Measurements from ENCODE around the gene POLD3.
A peak's percentile ranks its signal among the peaks of the same experiment; 100 is the strongest.

The POLD3 gene

GRCh38 chr11:74671520-74672196 lies 79.3 kb downstream of the POLD3 start:
- TF ChIP-seq SIN3A (IDR thresholded peaks at IDR 0.05; ENCODE audit: borderline replicate concordance, insufficient read depth, low read length): no peak
- no peak for TF ChIP-seq FOXP2 (optimal IDR thresholded peaks at IDR 0.05; ENCODE audit: borderline replicate concordance, extremely low read depth, extremely low read length, insufficient read depth)
- TF ChIP-seq, protein P1, sequence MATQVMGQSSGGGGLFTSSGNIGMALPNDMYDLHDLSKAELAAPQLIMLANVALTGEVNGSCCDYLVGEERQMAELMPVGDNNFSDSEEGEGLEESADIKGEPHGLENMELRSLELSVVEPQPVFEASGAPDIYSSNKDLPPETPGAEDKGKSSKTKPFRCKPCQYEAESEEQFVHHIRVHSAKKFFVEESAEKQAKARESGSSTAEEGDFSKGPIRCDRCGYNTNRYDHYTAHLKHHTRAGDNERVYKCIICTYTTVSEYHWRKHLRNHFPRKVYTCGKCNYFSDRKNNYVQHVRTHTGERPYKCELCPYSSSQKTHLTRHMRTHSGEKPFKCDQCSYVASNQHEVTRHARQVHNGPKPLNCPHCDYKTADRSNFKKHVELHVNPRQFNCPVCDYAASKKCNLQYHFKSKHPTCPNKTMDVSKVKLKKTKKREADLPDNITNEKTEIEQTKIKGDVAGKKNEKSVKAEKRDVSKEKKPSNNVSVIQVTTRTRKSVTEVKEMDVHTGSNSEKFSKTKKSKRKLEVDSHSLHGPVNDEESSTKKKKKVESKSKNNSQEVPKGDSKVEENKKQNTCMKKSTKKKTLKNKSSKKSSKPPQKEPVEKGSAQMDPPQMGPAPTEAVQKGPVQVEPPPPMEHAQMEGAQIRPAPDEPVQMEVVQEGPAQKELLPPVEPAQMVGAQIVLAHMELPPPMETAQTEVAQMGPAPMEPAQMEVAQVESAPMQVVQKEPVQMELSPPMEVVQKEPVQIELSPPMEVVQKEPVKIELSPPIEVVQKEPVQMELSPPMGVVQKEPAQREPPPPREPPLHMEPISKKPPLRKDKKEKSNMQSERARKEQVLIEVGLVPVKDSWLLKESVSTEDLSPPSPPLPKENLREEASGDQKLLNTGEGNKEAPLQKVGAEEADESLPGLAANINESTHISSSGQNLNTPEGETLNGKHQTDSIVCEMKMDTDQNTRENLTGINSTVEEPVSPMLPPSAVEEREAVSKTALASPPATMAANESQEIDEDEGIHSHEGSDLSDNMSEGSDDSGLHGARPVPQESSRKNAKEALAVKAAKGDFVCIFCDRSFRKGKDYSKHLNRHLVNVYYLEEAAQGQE (IDR thresholded peaks at IDR 0.05; ENCODE audit: insufficient read depth in 1 of 2, low read depth in 2 of 2, low read length in 2 of 2): no peak
- TF ChIP-seq TAF1 (IDR thresholded peaks at IDR 0.05; ENCODE audit: borderline replicate concordance, insufficient read depth, low read length): no peak

DNA sequence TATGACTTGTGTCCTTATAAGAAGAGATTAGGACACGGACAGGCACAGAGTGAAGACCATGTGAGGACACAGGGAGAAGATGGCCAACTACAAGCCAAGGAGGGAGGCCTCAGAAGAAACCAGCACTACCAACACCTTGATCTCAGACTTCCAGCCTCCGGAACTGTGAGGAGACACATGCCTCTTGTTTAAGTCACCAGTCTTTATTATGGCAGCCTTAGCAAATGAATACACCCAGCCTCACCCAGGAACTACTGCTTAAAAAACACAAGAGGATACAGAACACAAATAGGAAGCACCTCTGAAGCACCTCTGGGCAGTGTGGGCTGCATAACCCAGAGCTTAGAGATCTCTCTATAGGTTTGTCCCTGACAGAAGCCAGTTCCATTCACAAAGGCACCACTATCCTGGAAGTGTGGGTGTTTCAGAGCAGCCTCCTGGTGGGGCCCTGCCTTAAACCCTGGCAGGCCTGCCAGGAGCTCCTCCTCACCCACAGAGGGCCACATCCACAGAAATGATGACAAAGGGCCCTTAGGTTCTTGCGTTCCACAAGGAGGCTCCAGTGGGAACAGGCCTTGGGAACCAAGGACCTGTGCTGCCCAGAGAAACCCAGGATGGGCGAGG lies 80.1 kb downstream of the POLD3 start:
- no peak for TF ChIP-seq TAF1 (IDR thresholded peaks at IDR 0.05; ENCODE audit: borderline replicate concordance, insufficient read depth, low read length)
- TF ChIP-seq, protein P1 (IDR thresholded peaks at IDR 0.05; ENCODE audit: insufficient read depth in 1 of 2, low read depth in 2 of 2, low read length in 2 of 2): no peak
- TF ChIP-seq FOXP2 (optimal IDR thresholded peaks at IDR 0.05; ENCODE audit: borderline replicate concordance, extremely low read depth, extremely low read length, insufficient read depth): no peak
- no peak for TF ChIP-seq SIN3A (IDR thresholded peaks at IDR 0.05; ENCODE audit: borderline replicate concordance, insufficient read depth, low read length)
- TF ChIP-seq POLR2AphosphoS5 (IDR thresholded peaks at IDR 0.05; ENCODE audit: low read depth, low read length): no peak

GRCh38 chr11:74672956-74673692 lies 80.7 kb downstream of the POLD3 start:
- TF ChIP-seq FOXP2 (optimal IDR thresholded peaks at IDR 0.05; ENCODE audit: borderline replicate concordance, extremely low read depth, extremely low read length, insufficient read depth) (peak; percentile 17), SIN3A (IDR thresholded peaks at IDR 0.05; ENCODE audit: borderline replicate concordance, insufficient read depth, low read length) (no peak), TAF1 (IDR thresholded peaks at IDR 0.05; ENCODE audit: borderline replicate concordance, insufficient read depth, low read length) (no peak), POLR2AphosphoS5 (IDR thresholded peaks at IDR 0.05; ENCODE audit: low read depth, low read length) (0 out of 2 replicates have a peak, but pooled peaks have one; percentile 28)
- TF ChIP-seq, protein P1 (IDR thresholded peaks at IDR 0.05; ENCODE audit: insufficient read depth in 1 of 2, low read depth in 2 of 2, low read length in 2 of 2): 0 out of 4 replicates have a peak, but pooled peaks of 1 of the 2 experiments have one; percentile 28

- TF ChIP-seq TAF1 (IDR thresholded peaks at IDR 0.05; ENCODE audit: borderline replicate concordance, insufficient read depth, low read length) (no peak), FOXP2 (optimal IDR thresholded peaks at IDR 0.05; ENCODE audit: borderline replicate concordance, extremely low read depth, extremely low read length, insufficient read depth) (no peak), POLR2AphosphoS5 (IDR thresholded peaks at IDR 0.05; ENCODE audit: low read depth, low read length) (no peak)
- TF ChIP-seq, protein P1 (IDR thresholded peaks at IDR 0.05; ENCODE audit: insufficient read depth in 1 of 2, low read depth in 2 of 2, low read length in 2 of 2): no peak
Observed at GRCh38 chr11:74673693-74674360, 81.4 kb downstream of the POLD3 start.

Measured in PFSK-1 (cell line).